ENCODE results near the gene CPTP.
"Not testable (repeated sequence)": the region's sequence is repeated elsewhere in the genome, so short reads cannot be mapped to it uniquely, and the experiment has no call there.

CPTP gene

GRCh38 chr1:1313500-1314236 lies 10.9 kb upstream of the CPTP start:
- H3K27me3 ChIP-seq (replicated peaks; ENCODE audit: control insufficient read depth, insufficient read depth, low read length, poor library complexity, severe bottlenecking), result no peaks in the 10 kb centered on the region
- H3K4me1 ChIP-seq (ENCODE audit: control insufficient read depth, insufficient read depth, low read length, poor library complexity, severe bottlenecking), result peaks cover 7% of the 10 kb centered on the region
- peaks cover 48% of the 10 kb centered on the region for H3K36me3 ChIP-seq (ENCODE audit: control insufficient read depth, insufficient read depth, low read length)
- no peaks in the 10 kb centered on the region for H3K9me3 ChIP-seq (ENCODE audit: control insufficient read depth, low read length)
- no peak overlapping the region for H3K4me3 ChIP-seq (ENCODE audit: insufficient read depth, low read depth, low read length, poor library complexity, severe bottlenecking)
- DNase-seq, result no peak
- no peak overlapping the region for H3K27ac ChIP-seq (ENCODE audit: insufficient read depth, low read length, poor library complexity, severe bottlenecking)

DNA sequence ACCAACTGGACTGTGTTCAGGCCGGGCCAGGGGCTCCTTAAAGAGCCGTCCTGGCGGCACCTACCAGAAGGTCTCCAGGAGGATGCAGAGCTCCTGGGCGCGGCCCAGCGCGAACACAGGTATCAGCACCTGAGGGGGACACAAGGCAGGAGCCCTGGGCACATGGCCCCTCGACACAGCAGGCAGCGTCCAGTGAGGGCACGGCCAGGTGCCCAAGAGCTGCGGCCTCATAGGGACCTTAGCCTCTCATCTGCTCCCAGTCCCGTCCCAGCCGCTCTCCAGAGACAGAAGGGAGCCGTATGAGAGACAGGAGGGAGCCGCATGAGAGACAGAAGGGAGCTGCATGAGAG lies 10.4 kb upstream of the CPTP start:
- peaks cover 54% of the 10 kb centered on the region for H3K36me3 ChIP-seq (ENCODE audit: control insufficient read depth, insufficient read depth, low read length)
- H3K27me3 ChIP-seq (replicated peaks; ENCODE audit: control insufficient read depth, insufficient read depth, low read length, poor library complexity, severe bottlenecking), result no peaks in the 10 kb centered on the region
- peaks cover 5% of the 10 kb centered on the region for H3K4me1 ChIP-seq (ENCODE audit: control insufficient read depth, insufficient read depth, low read length, poor library complexity, severe bottlenecking)
- no peak for DNase-seq
- H3K9me3 ChIP-seq (ENCODE audit: control insufficient read depth, low read length), result no peaks in the 10 kb centered on the region
- no peak overlapping the region for H3K27ac ChIP-seq (ENCODE audit: insufficient read depth, low read length, poor library complexity, severe bottlenecking)
- no peak overlapping the region for H3K4me3 ChIP-seq (ENCODE audit: insufficient read depth, low read depth, low read length, poor library complexity, severe bottlenecking)

DNA sequence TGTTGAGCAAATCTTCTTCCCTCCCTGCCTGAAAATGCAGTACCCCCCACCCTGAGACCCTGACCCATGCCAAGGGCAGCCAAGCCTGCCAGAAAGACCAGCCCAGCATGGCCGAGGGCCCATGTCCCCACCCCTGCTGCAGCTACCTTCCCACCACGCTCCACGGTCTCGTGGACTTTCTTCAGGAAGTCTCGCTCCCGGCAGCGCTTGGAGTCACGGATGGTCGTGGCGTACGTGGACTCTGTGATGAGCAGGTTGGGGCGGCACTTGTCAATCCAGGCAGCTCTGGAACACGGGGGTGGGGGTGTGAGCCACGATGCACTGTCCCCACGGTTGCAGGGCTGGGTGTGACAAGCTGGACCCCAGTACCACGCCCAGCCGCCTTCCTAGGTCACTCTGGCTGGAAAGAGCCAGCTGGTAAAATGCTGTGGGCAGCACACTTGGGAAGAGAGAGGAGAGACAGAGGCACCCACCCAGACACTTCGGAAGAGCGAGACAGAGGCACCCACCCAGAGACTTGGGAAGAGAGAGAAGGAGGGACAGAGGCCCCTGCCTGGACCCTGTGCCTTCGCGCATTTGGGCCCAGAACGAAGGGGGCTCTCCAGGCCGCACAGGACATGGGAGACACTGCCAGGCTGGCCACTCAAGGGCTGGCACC lies 9.8 kb upstream of the CPTP start:
- no peak overlapping the region for H3K27ac ChIP-seq (ENCODE audit: insufficient read depth, low read length, poor library complexity, severe bottlenecking)
- no peaks in the 10 kb centered on the region for H3K9me3 ChIP-seq (ENCODE audit: control insufficient read depth, low read length)
- no peak overlapping the region for H3K4me3 ChIP-seq (ENCODE audit: insufficient read depth, low read depth, low read length, poor library complexity, severe bottlenecking)
- no peaks in the 10 kb centered on the region for H3K27me3 ChIP-seq (replicated peaks; ENCODE audit: control insufficient read depth, insufficient read depth, low read length, poor library complexity, severe bottlenecking)
- no peak for DNase-seq
- H3K4me1 ChIP-seq (ENCODE audit: control insufficient read depth, insufficient read depth, low read length, poor library complexity, severe bottlenecking), result no peaks in the 10 kb centered on the region
- H3K36me3 ChIP-seq (ENCODE audit: control insufficient read depth, insufficient read depth, low read length), result peaks cover 57% of the 10 kb centered on the region

DNA sequence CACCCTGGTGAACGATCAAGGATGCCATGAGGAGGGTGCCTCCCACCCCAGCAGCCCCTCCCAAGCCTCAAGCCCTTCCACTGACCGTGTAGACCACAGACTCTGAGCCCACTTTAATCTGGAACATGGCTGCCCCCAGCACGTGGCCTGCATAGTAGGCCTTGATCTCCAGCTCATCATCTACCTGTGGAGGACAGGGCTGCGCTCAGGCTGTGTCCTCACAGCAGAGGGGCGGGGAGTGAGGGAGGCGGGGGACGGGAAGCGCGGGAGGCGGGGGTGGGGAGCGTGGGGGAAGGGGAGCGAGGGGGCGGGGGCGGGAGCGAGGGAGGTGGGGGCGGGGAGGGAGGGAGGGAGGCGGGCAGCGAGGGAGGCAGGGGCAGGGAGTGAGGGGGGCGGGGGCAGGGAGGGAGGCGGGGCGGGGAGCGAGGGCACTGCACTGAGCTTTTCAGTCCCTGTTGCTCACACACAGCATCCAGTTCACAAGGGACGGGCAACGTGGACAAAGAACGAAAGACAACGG lies 9.1 kb upstream of the CPTP start:
- H3K9me3 ChIP-seq (ENCODE audit: control insufficient read depth, low read length), result no peaks in the 10 kb centered on the region
- H3K4me1 ChIP-seq (ENCODE audit: control insufficient read depth, insufficient read depth, low read length, poor library complexity, severe bottlenecking), result no peaks in the 10 kb centered on the region
- no peak for DNase-seq
- peaks cover 58% of the 10 kb centered on the region for H3K36me3 ChIP-seq (ENCODE audit: control insufficient read depth, insufficient read depth, low read length)
- no peaks in the 10 kb centered on the region for H3K27me3 ChIP-seq (replicated peaks; ENCODE audit: control insufficient read depth, insufficient read depth, low read length, poor library complexity, severe bottlenecking)
- no peak overlapping the region for H3K4me3 ChIP-seq (ENCODE audit: insufficient read depth, low read depth, low read length, poor library complexity, severe bottlenecking)
- H3K27ac ChIP-seq (ENCODE audit: insufficient read depth, low read length, poor library complexity, severe bottlenecking), result no peak overlapping the region

GRCh38 chr1:1316199-1316598 lies 8.4 kb upstream of the CPTP start:
- H3K4me1 ChIP-seq (ENCODE audit: control insufficient read depth, insufficient read depth, low read length, poor library complexity, severe bottlenecking); H3K4me3 ChIP-seq (ENCODE audit: insufficient read depth, low read depth, low read length, poor library complexity, severe bottlenecking); DNase-seq; H3K27ac ChIP-seq (ENCODE audit: insufficient read depth, low read length, poor library complexity, severe bottlenecking); H3K27me3 ChIP-seq (replicated peaks; ENCODE audit: control insufficient read depth, insufficient read depth, low read length, poor library complexity, severe bottlenecking); H3K9me3 ChIP-seq (ENCODE audit: control insufficient read depth, low read length): not testable (repeated sequence)
- H3K36me3 ChIP-seq (ENCODE audit: control insufficient read depth, insufficient read depth, low read length), result peaks cover 56% of the 10 kb centered on the region

DNA sequence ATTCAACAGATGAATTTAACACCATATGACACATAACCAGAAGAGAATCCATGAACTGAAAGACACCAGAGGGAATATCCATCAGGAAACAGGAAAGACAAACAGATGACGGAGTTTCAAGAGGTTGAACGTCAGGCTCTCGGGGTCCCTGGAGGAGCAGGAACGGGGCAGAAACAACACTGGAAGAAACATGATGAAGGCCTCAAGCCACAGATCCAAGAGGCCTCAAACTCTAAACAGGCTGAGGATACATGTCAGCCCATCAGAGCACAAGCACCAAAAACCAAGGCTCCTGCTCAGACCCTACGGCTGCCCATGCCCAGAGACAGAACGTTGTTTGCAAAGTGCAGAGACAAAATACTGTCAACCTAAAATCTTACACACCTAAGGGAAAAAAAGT lies 7.2 kb upstream of the CPTP start:
- Histone ChIP-seq H3K27me3 (replicated peaks; ENCODE audit: control insufficient read depth, insufficient read depth, low read length, poor library complexity, severe bottlenecking) (no peaks in the 10 kb centered on the region), H3K36me3 (ENCODE audit: control insufficient read depth, insufficient read depth, low read length) (peaks cover 51% of the 10 kb centered on the region), H3K4me1 (ENCODE audit: control insufficient read depth, insufficient read depth, low read length, poor library complexity, severe bottlenecking) (peaks cover 7% of the 10 kb centered on the region), H3K4me3 (ENCODE audit: insufficient read depth, low read depth, low read length, poor library complexity, severe bottlenecking) (no peak overlapping the region), H3K27ac (ENCODE audit: insufficient read depth, low read length, poor library complexity, severe bottlenecking) (no peak overlapping the region), H3K9me3 (ENCODE audit: control insufficient read depth, low read length) (no peaks in the 10 kb centered on the region)
- no peak for DNase-seq

DNA sequence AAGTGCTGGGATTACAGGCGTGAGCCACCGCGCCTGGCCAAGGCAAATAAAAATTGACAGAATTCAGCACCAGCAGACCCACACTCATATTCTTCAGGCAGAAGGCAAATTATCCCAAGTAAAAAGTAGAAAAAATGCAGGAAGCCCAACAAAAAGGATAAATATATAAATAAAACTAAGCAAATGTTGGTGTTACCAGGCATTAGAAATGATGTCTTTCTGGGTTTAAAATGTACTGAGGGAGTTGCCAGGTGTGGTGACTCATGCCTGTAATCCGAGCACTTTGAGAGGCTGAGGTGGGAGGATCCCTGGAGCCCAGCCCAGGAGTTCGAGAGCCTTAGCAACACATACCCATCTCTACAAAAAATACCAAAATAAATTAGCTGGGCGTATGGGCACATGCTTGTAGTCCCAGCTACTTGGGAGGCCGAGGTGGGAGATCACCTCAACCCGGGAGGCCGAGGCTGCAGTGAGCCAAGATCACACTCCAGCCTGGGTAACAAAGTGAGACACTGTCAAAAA lies 6.4 kb upstream of the CPTP start:
- no peak for DNase-seq
- H3K9me3 ChIP-seq (ENCODE audit: control insufficient read depth, low read length), result no peaks in the 10 kb centered on the region
- H3K36me3 ChIP-seq (ENCODE audit: control insufficient read depth, insufficient read depth, low read length), result peaks cover 43% of the 10 kb centered on the region
- no peaks in the 10 kb centered on the region for H3K27me3 ChIP-seq (replicated peaks; ENCODE audit: control insufficient read depth, insufficient read depth, low read length, poor library complexity, severe bottlenecking)
- H3K27ac ChIP-seq (ENCODE audit: insufficient read depth, low read length, poor library complexity, severe bottlenecking), result no peak overlapping the region
- peaks cover 12% of the 10 kb centered on the region for H3K4me1 ChIP-seq (ENCODE audit: control insufficient read depth, insufficient read depth, low read length, poor library complexity, severe bottlenecking)
- H3K4me3 ChIP-seq (ENCODE audit: insufficient read depth, low read depth, low read length, poor library complexity, severe bottlenecking), result no peak overlapping the region

GRCh38 chr1:1318777-1319645 lies 5.6 kb upstream of the CPTP start:
- no peak overlapping the region for H3K27ac ChIP-seq (ENCODE audit: insufficient read depth, low read length, poor library complexity, severe bottlenecking)
- DNase-seq, result no peak

GRCh38 chr1:1319646-1319941 lies 5.0 kb upstream of the CPTP start:
- Histone ChIP-seq H3K4me1 (ENCODE audit: control insufficient read depth, insufficient read depth, low read length, poor library complexity, severe bottlenecking) (peaks cover 16% of the 10 kb centered on the region), H3K27me3 (replicated peaks; ENCODE audit: control insufficient read depth, insufficient read depth, low read length, poor library complexity, severe bottlenecking) (no peaks in the 10 kb centered on the region), H3K27ac (ENCODE audit: insufficient read depth, low read length, poor library complexity, severe bottlenecking) (no peak overlapping the region), H3K36me3 (ENCODE audit: control insufficient read depth, insufficient read depth, low read length) (peaks cover 30% of the 10 kb centered on the region), H3K4me3 (ENCODE audit: insufficient read depth, low read depth, low read length, poor library complexity, severe bottlenecking) (no peak overlapping the region), H3K9me3 (ENCODE audit: control insufficient read depth, low read length) (no peaks in the 10 kb centered on the region)
- DNase-seq, result no peak

More at GRCh38 chr1:1318777-1319645, 5.6 kb upstream of the CPTP start:
- Histone ChIP-seq H3K36me3 (ENCODE audit: control insufficient read depth, insufficient read depth, low read length) (peaks cover 35% of the 10 kb centered on the region), H3K27me3 (replicated peaks; ENCODE audit: control insufficient read depth, insufficient read depth, low read length, poor library complexity, severe bottlenecking) (no peaks in the 10 kb centered on the region), H3K9me3 (ENCODE audit: control insufficient read depth, low read length) (no peaks in the 10 kb centered on the region), H3K4me3 (ENCODE audit: insufficient read depth, low read depth, low read length, poor library complexity, severe bottlenecking) (no peak overlapping the region), H3K4me1 (ENCODE audit: control insufficient read depth, insufficient read depth, low read length, poor library complexity, severe bottlenecking) (peaks cover 16% of the 10 kb centered on the region)
